ENCODE data around the gene LLGL2. TPM values are rescaled to one million over a fixed set of nuclear protein-coding genes. Genes with fewer than 3 reads are reported as not detected.

The LLGL2 gene
- total RNA-seq, 1 donor from 2014 or later = 14.8 TPM

DNA sequence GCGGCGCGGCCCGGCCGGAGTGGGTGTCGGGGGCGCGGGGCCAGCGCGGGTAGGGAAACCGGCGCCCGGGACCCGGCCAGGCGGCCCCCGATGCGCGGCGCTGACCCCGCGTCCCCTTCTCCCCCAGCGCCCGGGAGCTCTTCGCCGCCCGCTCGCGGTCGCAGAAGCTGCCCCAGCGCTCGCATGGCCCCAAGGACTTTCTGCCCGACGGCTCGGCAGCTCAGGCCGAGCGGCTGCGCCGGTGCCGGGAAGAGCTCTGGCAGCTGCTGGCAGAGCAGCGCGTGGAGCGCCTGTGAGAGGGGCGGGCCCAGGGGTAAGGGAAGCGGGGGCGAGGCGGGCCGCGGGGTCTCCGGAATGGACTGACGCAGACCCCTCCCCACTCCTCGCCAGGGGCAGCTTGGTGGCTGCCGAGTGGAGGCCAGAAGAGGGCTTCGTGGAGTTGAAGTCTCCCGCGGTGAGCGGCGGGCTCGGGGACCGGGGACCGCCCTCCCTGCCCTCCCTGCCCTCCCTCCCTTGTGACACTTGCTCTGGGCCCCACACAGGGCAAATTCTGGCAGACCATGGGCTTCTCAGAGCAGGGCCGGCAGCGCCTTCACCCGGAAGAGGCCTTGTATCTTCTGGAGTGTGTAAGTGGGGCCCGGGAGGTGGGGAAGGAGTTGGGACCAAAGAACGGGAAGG is 8.7 kb upstream of the LLGL2 start:
- peaks cover 34% of the 10 kb centered on the region for H3K79me2 ChIP-seq (ENCODE audit: insufficient read depth, low read length)
- H3K36me3 Mint-ChIP-seq (ENCODE audit: low read depth, unreplicated experiment) = peaks cover 10% of the 10 kb centered on the region
- peaks cover 4% of the 10 kb centered on the region for H3K9me3 Mint-ChIP-seq (ENCODE audit: unreplicated experiment)
- peak overlapping the region; percentile 87 for H3K4me3 Mint-ChIP-seq (ENCODE audit: unreplicated experiment)
- no peaks in the 10 kb centered on the region for H3K27me3 Mint-ChIP-seq (ENCODE audit: low read depth, unreplicated experiment)
- H3K4me2 ChIP-seq (ENCODE audit: low read length) = peak overlapping the region; percentile 100
- TF ChIP-seq, protein P1, sequence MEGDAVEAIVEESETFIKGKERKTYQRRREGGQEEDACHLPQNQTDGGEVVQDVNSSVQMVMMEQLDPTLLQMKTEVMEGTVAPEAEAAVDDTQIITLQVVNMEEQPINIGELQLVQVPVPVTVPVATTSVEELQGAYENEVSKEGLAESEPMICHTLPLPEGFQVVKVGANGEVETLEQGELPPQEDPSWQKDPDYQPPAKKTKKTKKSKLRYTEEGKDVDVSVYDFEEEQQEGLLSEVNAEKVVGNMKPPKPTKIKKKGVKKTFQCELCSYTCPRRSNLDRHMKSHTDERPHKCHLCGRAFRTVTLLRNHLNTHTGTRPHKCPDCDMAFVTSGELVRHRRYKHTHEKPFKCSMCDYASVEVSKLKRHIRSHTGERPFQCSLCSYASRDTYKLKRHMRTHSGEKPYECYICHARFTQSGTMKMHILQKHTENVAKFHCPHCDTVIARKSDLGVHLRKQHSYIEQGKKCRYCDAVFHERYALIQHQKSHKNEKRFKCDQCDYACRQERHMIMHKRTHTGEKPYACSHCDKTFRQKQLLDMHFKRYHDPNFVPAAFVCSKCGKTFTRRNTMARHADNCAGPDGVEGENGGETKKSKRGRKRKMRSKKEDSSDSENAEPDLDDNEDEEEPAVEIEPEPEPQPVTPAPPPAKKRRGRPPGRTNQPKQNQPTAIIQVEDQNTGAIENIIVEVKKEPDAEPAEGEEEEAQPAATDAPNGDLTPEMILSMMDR (IDR thresholded peaks at IDR 0.05; ENCODE audit: insufficient read depth, low read depth, low read length) = no peak
- no peak for TF ChIP-seq EZH2 (IDR thresholded peaks at IDR 0.05; ENCODE audit: insufficient read depth, low read length)
- no peak overlapping the region for H3K27ac ChIP-seq (ENCODE audit: low read depth, low read length)
- H3K4me1 ChIP-seq (ENCODE audit: insufficient read depth, low read length) = peaks cover 24% of the 10 kb centered on the region
- H2AFZ ChIP-seq (ENCODE audit: low read depth, low read length) = peak overlapping the region; percentile 86
- H3K27ac Mint-ChIP-seq (ENCODE audit: unreplicated experiment) = no peak overlapping the region
- H3K4me3 ChIP-seq (ENCODE audit: insufficient read depth, low read depth, low read length) = peak overlapping the region; percentile 70
- peak overlapping the region; percentile 70 for H3K9ac ChIP-seq (ENCODE audit: low read length)
- no peaks in the 10 kb centered on the region for H3K27me3 ChIP-seq (ENCODE audit: insufficient read depth, low read length)
- H4K20me1 ChIP-seq (ENCODE audit: insufficient read depth, low read length) = peaks cover 44% of the 10 kb centered on the region
- H3K9me3 ChIP-seq (ENCODE audit: insufficient read depth, low read depth, low read length) = no peaks in the 10 kb centered on the region
- no peak for FAIRE-seq
- no peaks in the 10 kb centered on the region for H3K36me3 ChIP-seq (ENCODE audit: insufficient read depth, low read length)
- DNase-seq (ENCODE audit: low read depth) = no peak
- peaks cover 6% of the 10 kb centered on the region for H3K4me1 Mint-ChIP-seq (ENCODE audit: low read depth, unreplicated experiment)

DNA sequence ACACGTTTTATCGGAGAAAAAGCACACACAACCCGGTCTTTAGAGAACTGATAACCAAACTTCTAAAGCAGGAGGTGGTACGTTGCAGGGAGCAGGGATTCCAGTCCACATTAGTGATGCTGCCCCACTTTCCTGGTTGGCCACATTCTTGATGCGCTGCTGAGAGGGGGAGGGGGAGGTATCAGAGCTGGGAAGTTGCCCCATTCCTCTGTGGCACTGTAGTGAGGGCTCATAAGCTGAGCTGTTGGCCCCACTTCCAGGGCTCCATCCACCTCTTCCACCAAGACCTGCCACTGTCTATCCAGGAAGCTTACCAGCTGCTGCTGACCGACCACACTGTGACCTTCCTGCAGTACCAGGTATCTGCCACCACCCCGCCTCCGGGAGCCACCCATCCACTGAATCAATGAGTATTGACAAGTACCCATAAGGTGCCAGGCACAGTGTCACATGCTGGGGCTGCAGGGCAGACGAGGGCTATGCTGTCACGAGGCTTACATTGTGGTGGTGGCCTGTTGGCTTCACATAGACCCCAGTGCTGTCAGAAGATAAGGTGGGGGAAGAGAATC is 8.1 kb upstream of the LLGL2 start:
- Histone ChIP-seq H3K9me3 (ENCODE audit: insufficient read depth, low read depth, low read length) (no peaks in the 10 kb centered on the region), H3K27me3 (ENCODE audit: insufficient read depth, low read length) (no peaks in the 10 kb centered on the region), H3K79me2 (ENCODE audit: insufficient read depth, low read length) (peaks cover 28% of the 10 kb centered on the region), H3K4me2 (ENCODE audit: low read length) (peak overlapping the region; percentile 100), H3K36me3 (ENCODE audit: insufficient read depth, low read length) (no peaks in the 10 kb centered on the region), H3K9ac (ENCODE audit: low read length) (peak overlapping the region; percentile 70), H3K4me3 (ENCODE audit: insufficient read depth, low read depth, low read length) (peak overlapping the region; percentile 70), H4K20me1 (ENCODE audit: insufficient read depth, low read length) (peaks cover 38% of the 10 kb centered on the region), H3K4me1 (ENCODE audit: insufficient read depth, low read length) (peaks cover 24% of the 10 kb centered on the region), H3K27ac (ENCODE audit: low read depth, low read length) (no peak overlapping the region), H2AFZ (ENCODE audit: low read depth, low read length) (peak overlapping the region; percentile 86)
- Mint-ChIP-seq H3K9me3 (ENCODE audit: unreplicated experiment) (peaks cover 4% of the 10 kb centered on the region), H3K36me3 (ENCODE audit: low read depth, unreplicated experiment) (peaks cover 11% of the 10 kb centered on the region), H3K27ac (ENCODE audit: unreplicated experiment) (no peak overlapping the region), H3K4me3 (ENCODE audit: unreplicated experiment) (peak overlapping the region; percentile 87), H3K27me3 (ENCODE audit: low read depth, unreplicated experiment) (no peaks in the 10 kb centered on the region), H3K4me1 (ENCODE audit: low read depth, unreplicated experiment) (peaks cover 8% of the 10 kb centered on the region)
- DNase-seq (ENCODE audit: low read depth) (no peak), FAIRE-seq (no peak)
- no peak for TF ChIP-seq EZH2 (IDR thresholded peaks at IDR 0.05; ENCODE audit: insufficient read depth, low read length)
- TF ChIP-seq, protein P1 (IDR thresholded peaks at IDR 0.05; ENCODE audit: insufficient read depth, low read depth, low read length) = no peak

DNA sequence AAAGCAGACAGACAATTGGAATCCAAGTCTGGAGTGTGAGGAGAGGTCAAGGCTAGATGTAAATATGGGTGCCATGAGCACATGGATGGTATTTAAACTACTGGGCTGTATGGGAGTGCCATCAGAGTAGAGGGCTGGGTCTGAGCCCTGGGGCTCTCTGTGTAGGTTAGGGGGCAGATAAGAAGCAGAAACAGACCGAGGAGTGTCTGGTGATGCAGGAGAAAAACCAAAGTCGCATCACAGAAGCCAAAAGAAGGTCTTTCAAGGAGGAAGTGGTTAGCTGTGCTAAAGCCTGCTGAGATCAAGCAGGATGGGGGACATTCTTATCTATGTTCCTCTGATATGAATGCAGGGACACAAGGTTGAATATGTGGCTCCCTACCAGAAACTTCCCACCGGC is 7.3 kb upstream of the LLGL2 start:
- Histone ChIP-seq H2AFZ (ENCODE audit: low read depth, low read length) (no peak overlapping the region), H3K27ac (ENCODE audit: low read depth, low read length) (no peak overlapping the region), H3K36me3 (ENCODE audit: insufficient read depth, low read length) (no peaks in the 10 kb centered on the region), H3K9ac (ENCODE audit: low read length) (no peak overlapping the region), H3K4me3 (ENCODE audit: insufficient read depth, low read depth, low read length) (no peak overlapping the region), H3K4me1 (ENCODE audit: insufficient read depth, low read length) (peaks cover 23% of the 10 kb centered on the region), H3K9me3 (ENCODE audit: insufficient read depth, low read depth, low read length) (no peaks in the 10 kb centered on the region), H4K20me1 (ENCODE audit: insufficient read depth, low read length) (peaks cover 31% of the 10 kb centered on the region), H3K27me3 (ENCODE audit: insufficient read depth, low read length) (no peaks in the 10 kb centered on the region), H3K79me2 (ENCODE audit: insufficient read depth, low read length) (peaks cover 27% of the 10 kb centered on the region), H3K4me2 (ENCODE audit: low read length) (peak overlapping the region; percentile 100)
- peaks cover 4% of the 10 kb centered on the region for H3K9me3 Mint-ChIP-seq (ENCODE audit: unreplicated experiment)
- FAIRE-seq = no peak
- peak overlapping the region; percentile 87 for H3K4me3 Mint-ChIP-seq (ENCODE audit: unreplicated experiment)
- H3K27me3 Mint-ChIP-seq (ENCODE audit: low read depth, unreplicated experiment) = no peaks in the 10 kb centered on the region
- TF ChIP-seq EZH2 (IDR thresholded peaks at IDR 0.05; ENCODE audit: insufficient read depth, low read length) = no peak
- H3K36me3 Mint-ChIP-seq (ENCODE audit: low read depth, unreplicated experiment) = peaks cover 9% of the 10 kb centered on the region
- H3K4me1 Mint-ChIP-seq (ENCODE audit: low read depth, unreplicated experiment) = peaks cover 9% of the 10 kb centered on the region
- no peak for DNase-seq (ENCODE audit: low read depth)
- no peak overlapping the region for H3K27ac Mint-ChIP-seq (ENCODE audit: unreplicated experiment)

Measured in astrocyte (in vitro differentiated cells and primary cell).